ENCODE measurements around the gene PAXIP1. TPM values are rescaled to one million over a fixed set of nuclear protein-coding genes. Genes with fewer than 3 reads are reported as not detected.
A peak's percentile ranks its signal among the peaks of the same experiment; 100 is the strongest.

The PAXIP1 gene
- total RNA-seq, 1 donor from 2014 or later, result 16.7 TPM

DNA sequence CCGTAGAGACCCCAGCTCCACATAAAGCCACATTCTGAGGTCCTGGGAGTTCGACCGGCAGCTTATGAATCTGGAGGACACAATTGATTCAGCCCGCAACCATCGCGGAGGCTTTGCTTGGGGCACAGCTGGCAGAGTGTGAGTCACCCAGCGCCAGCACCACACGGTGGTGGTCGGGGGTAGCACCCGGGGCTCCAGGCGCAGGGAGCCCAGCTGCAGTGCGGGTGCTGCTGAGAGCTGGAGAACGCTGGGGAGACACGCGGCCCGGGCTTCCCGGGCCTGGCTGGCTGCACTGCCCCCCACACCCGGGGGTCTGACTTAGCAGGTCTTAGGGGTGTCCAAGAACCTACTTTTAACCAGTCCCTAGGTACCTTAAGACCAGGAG lies 87.9 kb downstream of the PAXIP1 start:
- TF ChIP-seq, protein P1, sequence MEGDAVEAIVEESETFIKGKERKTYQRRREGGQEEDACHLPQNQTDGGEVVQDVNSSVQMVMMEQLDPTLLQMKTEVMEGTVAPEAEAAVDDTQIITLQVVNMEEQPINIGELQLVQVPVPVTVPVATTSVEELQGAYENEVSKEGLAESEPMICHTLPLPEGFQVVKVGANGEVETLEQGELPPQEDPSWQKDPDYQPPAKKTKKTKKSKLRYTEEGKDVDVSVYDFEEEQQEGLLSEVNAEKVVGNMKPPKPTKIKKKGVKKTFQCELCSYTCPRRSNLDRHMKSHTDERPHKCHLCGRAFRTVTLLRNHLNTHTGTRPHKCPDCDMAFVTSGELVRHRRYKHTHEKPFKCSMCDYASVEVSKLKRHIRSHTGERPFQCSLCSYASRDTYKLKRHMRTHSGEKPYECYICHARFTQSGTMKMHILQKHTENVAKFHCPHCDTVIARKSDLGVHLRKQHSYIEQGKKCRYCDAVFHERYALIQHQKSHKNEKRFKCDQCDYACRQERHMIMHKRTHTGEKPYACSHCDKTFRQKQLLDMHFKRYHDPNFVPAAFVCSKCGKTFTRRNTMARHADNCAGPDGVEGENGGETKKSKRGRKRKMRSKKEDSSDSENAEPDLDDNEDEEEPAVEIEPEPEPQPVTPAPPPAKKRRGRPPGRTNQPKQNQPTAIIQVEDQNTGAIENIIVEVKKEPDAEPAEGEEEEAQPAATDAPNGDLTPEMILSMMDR (IDR thresholded peaks at IDR 0.05), result no peak
- TF ChIP-seq POLR2AphosphoS5 (IDR thresholded peaks at IDR 0.05; ENCODE audit: insufficient read depth in 1 of 2, low read depth in 1 of 2) (no peak), POLR2A (IDR thresholded peaks at IDR 0.05) (no peak)
- Histone ChIP-seq H3K9me3 (no peaks in the 10 kb centered on the region), H3K27ac (no peak overlapping the region), H3K4me3 (no peak overlapping the region), H3K27me3 (no peaks in the 10 kb centered on the region), H3K36me3 (no peaks in the 10 kb centered on the region), H3K4me1 (peaks cover 13% of the 10 kb centered on the region)
- intact Hi-C loops (cut with DNase I), result loop anchor here (10.0 kb wide), 1 partner anchor 420 kb away; no protein-coding TSS in a partner anchor
- DNase-seq (ENCODE audit: extremely low spot score in 2 of 2), result peak in 1 of 2 donors; percentile 46

DNA sequence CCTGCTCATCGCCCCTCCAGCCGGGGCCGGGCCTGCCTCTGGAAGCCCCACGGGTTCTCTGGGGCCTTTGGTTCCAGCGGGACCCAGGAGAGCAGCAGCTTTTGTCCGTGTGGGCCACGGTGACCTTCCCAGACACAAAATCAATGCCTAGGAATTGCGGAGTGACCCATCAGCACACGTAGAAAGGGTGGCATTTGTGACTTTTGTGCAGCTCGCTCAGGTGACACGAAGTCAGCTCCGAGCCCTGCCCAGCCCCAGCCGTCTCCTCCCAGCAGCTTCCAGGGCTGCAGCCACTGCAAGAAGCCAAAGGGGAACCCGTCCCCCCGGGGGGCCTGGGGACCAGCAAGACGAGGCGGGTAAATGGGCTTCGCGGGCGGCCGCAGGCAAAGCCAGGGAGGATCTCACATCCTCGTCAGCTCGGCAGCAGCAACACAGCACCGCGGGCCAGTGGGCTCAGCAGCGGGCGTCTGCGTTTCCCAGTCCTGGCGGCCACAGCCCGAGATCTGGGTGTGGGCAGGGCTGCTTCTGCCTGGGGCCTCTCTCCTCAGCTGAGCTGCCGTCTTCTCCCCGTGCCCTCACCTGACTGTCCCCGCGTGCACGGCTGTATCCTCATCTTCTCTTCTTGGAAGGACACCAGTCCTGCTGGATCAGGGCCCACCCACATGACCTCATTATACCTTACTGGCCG lies 88.5 kb downstream of the PAXIP1 start:
- Histone ChIP-seq H3K36me3 (no peaks in the 10 kb centered on the region), H3K9me3 (no peaks in the 10 kb centered on the region), H3K4me3 (peak overlapping the region; percentile 22 to 35), H3K27me3 (no peaks in the 10 kb centered on the region), H3K27ac (no peak overlapping the region), H3K4me1 (peaks cover 13% of the 10 kb centered on the region)
- intact Hi-C loops (cut with DNase I), result loop anchor here (10.0 kb wide), 1 partner anchor 420 kb away; no protein-coding TSS in a partner anchor
- no peak for DNase-seq (ENCODE audit: extremely low spot score in 2 of 2)
- no peak for TF ChIP-seq POLR2A (IDR thresholded peaks at IDR 0.05)
- no peak for TF ChIP-seq POLR2AphosphoS5 (IDR thresholded peaks at IDR 0.05; ENCODE audit: insufficient read depth in 1 of 2, low read depth in 1 of 2)
- TF ChIP-seq, protein P1 (IDR thresholded peaks at IDR 0.05), result no peak

- Histone ChIP-seq H3K4me1 (peaks cover 13% of the 10 kb centered on the region), H3K4me3 (peak overlapping the region; percentile 22 to 35), H3K36me3 (no peaks in the 10 kb centered on the region), H3K27me3 (no peaks in the 10 kb centered on the region), H3K27ac (no peak overlapping the region), H3K9me3 (no peaks in the 10 kb centered on the region)
- DNase-seq (ENCODE audit: extremely low spot score in 2 of 2), result no peak
- TF ChIP-seq POLR2A (IDR thresholded peaks at IDR 0.05), result no peak
- TF ChIP-seq, protein P1 (IDR thresholded peaks at IDR 0.05), result peak; percentile 69 to 90 (median 81)
- TF ChIP-seq POLR2AphosphoS5 (IDR thresholded peaks at IDR 0.05; ENCODE audit: insufficient read depth in 1 of 2, low read depth in 1 of 2), result peak; percentile 17 to 25
- intact Hi-C loops (cut with DNase I), result loop anchor here (10.0 kb wide), 1 partner anchor 421 kb away; no protein-coding TSS in a partner anchor
Measured at GRCh38 chr7:154913638-154914307, 89.2 kb downstream of the PAXIP1 start.

- peaks cover 13% of the 10 kb centered on the region for H3K4me1 ChIP-seq
- intact Hi-C loops (cut with DNase I), result loop anchor here (10.0 kb wide), 1 partner anchor 422 kb away; no protein-coding TSS in a partner anchor
- H3K36me3 ChIP-seq, result no peaks in the 10 kb centered on the region
- H3K27me3 ChIP-seq, result no peaks in the 10 kb centered on the region
- H3K9me3 ChIP-seq, result no peaks in the 10 kb centered on the region
- TF ChIP-seq POLR2AphosphoS5 (IDR thresholded peaks at IDR 0.05; ENCODE audit: insufficient read depth in 1 of 2, low read depth in 1 of 2) (no peak), POLR2A (IDR thresholded peaks at IDR 0.05) (no peak)
- TF ChIP-seq, protein P1 (IDR thresholded peaks at IDR 0.05), result no peak
- DNase-seq (ENCODE audit: extremely low spot score in 2 of 2), result no peak
- no peak overlapping the region for H3K4me3 ChIP-seq
- H3K27ac ChIP-seq, result no peak overlapping the region
Measured at GRCh38 chr7:154912871-154913637, 89.9 kb downstream of the PAXIP1 start.

All from vagina (tissue), 2 donors.